Measurements from ENCODE around the gene ANKRD11.

The ANKRD11 gene

DNA sequence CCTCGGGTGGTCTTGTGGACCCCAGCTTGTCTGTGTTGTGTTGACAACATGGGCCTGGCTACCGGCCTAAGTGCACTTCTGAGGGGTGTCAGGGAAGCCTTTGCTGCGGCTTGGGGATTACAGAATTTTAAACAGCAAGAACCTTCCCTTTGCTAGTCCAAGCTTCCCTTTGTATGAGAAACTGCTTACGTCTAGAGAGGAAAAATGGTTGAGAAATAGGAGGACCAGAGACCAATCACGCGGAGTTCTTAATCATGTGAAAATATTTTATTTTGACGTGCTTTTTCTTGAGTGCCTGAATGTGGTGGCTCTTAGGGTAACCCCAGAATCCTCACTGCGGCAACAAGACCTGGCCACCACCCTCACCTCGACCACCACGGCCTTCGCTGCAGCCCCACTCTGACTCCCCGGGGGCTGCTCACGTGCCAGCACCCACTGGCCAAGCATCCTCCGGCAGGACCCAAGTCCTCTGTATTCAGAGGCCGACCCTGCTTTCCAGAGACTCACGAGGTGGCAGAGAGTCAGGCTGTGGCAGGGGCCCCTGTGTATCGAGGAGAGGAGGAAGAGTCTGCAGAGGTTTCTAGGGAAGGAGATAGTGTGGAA is 191.6 kb downstream of the ANKRD11 start:
- in situ Hi-C loops (cut with HindIII; ENCODE audit: low sequenced_read_pairs): no loop called here
- H3K4me3 ChIP-seq (ENCODE audit: low read depth, low read length): no peak overlapping the region
- DNase-seq (ENCODE audit: low read depth, low spot score): no peak
- TF ChIP-seq, protein P1, sequence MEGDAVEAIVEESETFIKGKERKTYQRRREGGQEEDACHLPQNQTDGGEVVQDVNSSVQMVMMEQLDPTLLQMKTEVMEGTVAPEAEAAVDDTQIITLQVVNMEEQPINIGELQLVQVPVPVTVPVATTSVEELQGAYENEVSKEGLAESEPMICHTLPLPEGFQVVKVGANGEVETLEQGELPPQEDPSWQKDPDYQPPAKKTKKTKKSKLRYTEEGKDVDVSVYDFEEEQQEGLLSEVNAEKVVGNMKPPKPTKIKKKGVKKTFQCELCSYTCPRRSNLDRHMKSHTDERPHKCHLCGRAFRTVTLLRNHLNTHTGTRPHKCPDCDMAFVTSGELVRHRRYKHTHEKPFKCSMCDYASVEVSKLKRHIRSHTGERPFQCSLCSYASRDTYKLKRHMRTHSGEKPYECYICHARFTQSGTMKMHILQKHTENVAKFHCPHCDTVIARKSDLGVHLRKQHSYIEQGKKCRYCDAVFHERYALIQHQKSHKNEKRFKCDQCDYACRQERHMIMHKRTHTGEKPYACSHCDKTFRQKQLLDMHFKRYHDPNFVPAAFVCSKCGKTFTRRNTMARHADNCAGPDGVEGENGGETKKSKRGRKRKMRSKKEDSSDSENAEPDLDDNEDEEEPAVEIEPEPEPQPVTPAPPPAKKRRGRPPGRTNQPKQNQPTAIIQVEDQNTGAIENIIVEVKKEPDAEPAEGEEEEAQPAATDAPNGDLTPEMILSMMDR (IDR thresholded peaks at IDR 0.05; ENCODE audit: low read depth, low read length): no peak

DNA sequence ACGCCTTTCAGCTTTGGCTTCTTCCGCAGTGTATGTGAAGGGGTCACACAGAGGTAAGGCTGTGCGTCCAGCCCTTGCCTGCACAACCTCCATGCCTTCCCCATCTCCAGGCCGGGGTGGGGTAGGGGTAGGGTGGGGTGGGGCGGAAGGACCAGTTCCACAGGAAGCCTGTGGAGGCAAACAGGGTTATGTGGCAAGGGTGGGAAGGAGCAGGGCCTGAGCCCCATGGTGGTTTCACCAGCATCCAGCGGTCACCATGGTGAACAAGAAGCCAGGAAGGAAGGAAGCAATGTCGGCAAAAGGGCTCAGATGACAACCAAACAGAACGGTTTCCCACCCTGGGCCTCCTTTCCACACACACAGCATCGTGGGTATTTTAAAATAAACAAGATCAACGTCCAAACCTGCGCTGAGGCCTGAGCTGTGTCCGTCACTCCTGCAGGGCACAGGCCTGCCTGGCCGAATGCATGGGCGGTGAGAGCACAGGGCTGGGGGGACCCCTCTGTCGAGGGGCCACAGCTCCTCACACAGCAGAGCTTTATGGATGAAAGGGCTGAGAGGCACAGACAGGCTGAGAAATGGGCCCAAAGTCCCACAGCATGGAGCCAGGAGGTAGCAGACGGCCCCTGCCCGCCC is 192.3 kb downstream of the ANKRD11 start:
- TF ChIP-seq, protein P1 (IDR thresholded peaks at IDR 0.05; ENCODE audit: low read depth, low read length): no peak
- no peak for DNase-seq (ENCODE audit: low read depth, low spot score)
- in situ Hi-C loops (cut with HindIII; ENCODE audit: low sequenced_read_pairs): no loop called here
- no peak overlapping the region for H3K4me3 ChIP-seq (ENCODE audit: low read depth, low read length)

DNA sequence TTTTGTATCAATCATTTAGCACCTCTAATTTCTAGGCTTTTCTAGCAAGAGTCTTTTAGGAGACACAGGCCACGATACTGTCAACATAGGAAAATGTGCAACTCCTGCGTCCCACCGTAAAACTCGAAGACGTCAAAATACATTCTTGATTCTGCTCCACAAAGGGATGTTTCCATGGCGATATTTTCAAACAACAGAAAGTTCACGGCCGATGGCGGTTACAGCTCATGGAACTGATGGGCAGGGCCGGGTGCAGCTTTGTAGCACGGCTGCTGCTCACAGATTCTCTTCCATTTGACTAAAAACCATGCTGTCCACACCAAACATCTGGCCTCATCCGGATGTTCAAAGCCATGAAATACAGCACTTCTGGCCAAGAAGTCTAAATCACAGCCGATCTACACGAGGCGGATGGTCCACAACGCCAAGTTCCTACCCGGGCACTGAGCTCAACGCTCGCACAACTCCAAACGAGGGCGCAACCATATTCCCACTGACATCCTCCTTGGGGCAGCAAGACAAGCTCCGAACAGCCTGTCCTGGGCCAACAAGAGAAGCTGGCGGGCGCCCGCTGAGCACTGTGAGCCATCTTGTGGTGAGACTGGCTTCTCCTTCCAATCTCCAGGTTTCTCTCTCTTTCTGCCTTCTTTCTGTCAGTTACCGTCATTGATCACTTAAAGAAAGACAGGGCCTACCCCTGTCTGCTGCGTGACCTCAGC is 193.0 kb downstream of the ANKRD11 start:
- peak; percentile 25 for DNase-seq (ENCODE audit: low read depth, low spot score)
- TF ChIP-seq, protein P1 (IDR thresholded peaks at IDR 0.05; ENCODE audit: low read depth, low read length): no peak
- H3K4me3 ChIP-seq (ENCODE audit: low read depth, low read length): no peak overlapping the region

DNA sequence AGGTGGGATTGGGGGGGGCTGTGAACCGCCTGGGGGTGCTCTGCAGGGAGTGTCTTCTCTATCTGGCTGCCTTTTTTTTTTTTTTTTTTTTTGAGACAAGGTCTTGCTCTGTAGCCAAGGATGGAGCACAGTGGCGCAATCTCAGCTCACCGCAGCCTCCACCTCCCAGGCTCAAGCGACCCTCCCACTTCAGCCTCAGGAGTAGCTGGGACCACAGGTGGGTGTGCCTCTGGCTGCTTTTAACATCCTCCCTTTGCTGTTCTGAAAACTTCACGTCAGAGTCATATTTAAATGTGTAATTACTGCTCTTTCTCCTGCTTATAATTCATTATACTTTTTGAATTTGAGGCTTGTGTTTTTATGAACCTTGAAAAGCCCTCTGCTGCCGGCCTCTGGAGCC is 194.4 kb downstream of the ANKRD11 start:
- DNase-seq (ENCODE audit: low read depth, low spot score): no peak
- H3K4me3 ChIP-seq (ENCODE audit: low read depth, low read length): no peak overlapping the region
- in situ Hi-C loops (cut with HindIII; ENCODE audit: low sequenced_read_pairs): no loop called here
- TF ChIP-seq, protein P1 (IDR thresholded peaks at IDR 0.05; ENCODE audit: low read depth, low read length): no peak

More for the DNA sequence above, 193.0 kb downstream of the ANKRD11 start:
- in situ Hi-C loops (cut with HindIII; ENCODE audit: low sequenced_read_pairs): no loop called here

DNA sequence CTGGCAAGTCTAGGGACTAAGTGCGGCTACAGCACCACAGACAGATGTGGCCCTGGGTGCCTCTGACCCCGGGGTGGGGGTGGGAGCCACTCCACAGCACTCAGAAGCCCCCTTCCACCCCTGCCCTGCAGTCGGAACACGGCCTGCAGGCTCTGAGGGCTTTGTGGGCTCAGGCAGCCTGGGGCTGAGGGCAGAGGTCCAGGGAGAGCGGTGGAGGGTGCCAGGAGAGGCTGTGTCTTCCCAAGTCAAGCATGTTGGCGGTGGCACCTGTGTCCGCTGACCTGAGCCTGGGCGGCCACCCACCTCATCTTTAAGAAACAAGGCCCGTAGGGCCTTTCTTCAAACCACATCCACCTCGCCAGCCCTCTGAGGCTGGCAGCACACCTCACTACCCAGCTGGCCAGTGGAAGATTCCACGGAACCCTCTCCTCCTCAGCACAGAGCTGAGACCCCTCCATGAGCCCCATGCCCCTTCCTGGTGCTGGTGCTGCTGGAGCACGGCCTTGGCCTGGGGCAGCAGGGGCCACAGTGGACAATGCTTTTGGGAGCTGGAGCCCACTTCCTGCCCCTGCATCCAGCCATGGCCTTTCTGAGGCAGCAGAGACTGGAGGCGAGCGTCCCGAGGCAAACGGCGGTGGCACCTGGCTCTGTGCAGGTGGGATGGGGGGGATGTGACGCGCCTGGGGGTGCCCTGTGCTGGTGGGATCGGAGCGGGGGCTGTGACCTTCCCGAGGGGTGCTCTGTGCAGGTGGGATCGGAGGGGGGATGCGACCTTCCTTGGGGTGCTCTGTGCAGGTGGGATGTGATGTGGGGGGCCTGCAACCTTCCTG is 195.1 kb downstream of the ANKRD11 start:
- TF ChIP-seq, protein P1 (IDR thresholded peaks at IDR 0.05; ENCODE audit: low read depth, low read length): no peak
- in situ Hi-C loops (cut with HindIII; ENCODE audit: low sequenced_read_pairs): no loop called here
- H3K4me3 ChIP-seq (ENCODE audit: low read depth, low read length): no peak overlapping the region

DNA sequence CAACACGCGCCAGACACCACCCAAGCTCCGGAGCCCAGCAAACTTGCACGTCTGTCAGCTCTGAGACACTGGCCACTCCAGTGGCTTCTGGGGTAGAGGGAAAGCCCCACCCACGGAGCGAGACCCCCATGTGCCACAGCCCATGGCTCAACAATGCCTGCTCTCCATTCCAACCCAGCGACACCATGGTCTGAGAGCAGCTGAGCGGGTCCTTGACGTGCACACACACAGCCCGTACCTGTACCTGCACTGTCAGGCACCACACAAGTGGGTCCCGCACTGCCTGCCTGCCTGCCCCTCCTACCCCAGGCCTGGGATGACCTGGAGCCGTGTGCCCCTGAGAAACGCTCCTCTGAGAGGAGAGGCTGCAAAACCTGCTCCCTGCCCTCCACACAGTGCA is 195.9 kb downstream of the ANKRD11 start:
- no peak overlapping the region for H3K4me3 ChIP-seq (ENCODE audit: low read depth, low read length)
- DNase-seq (ENCODE audit: low read depth, low spot score): no peak
- TF ChIP-seq, protein P1 (IDR thresholded peaks at IDR 0.05; ENCODE audit: low read depth, low read length): no peak
- in situ Hi-C loops (cut with HindIII; ENCODE audit: low sequenced_read_pairs): no loop called here

More for the DNA sequence above, 195.1 kb downstream of the ANKRD11 start:
- no peak for DNase-seq (ENCODE audit: low read depth, low spot score)

Measured in astrocyte of the spinal cord (primary cell).